ENCODE data around the gene SYT8.

The SYT8 gene

GRCh38 chr11:1832211-1832919, 2.4 kb upstream of the SYT8 start:
- no peak for DNase-seq (ENCODE audit: low read depth)

- DNase-seq (ENCODE audit: low read depth): no peak
Observed at GRCh38 chr11:1832920-1833295, 1.9 kb upstream of the SYT8 start.

- DNase-seq (ENCODE audit: low read depth): no peak
Observed at GRCh38 chr11:1834062-1834610, 654 bp upstream of the SYT8 start.

- DNase-seq (ENCODE audit: low read depth): no peak
Observed at GRCh38 chr11:1835671-1836010, 851 bp downstream of the SYT8 start.

- no peak for DNase-seq (ENCODE audit: low read depth)
Observed at GRCh38 chr11:1836011-1836945, 1.5 kb downstream of the SYT8 start.

- DNase-seq (ENCODE audit: low read depth): peak; percentile 52
Observed at GRCh38 chr11:1837171-1838076, 2.6 kb downstream of the SYT8 start.

GRCh38 chr11:1838077-1838425, 3.3 kb downstream of the SYT8 start:
- no peak for DNase-seq (ENCODE audit: low read depth)

- DNase-seq (ENCODE audit: low read depth): no peak
Observed at GRCh38 chr11:1838426-1839144, 3.8 kb downstream of the SYT8 start, which contains the start of gene TNNI2. Gene TNNI2 (plus strand): TSS chr11:1838981. CDS start chr11:1839697, 716 bp downstream.

- DNase-seq (ENCODE audit: low read depth): no peak
Observed at GRCh38 chr11:1839204-1839923, 4.6 kb downstream of the SYT8 start.

GRCh38 chr11:1839924-1840779, 5.4 kb downstream of the SYT8 start:
- no peak for DNase-seq (ENCODE audit: low read depth)

GRCh38 chr11:1840780-1841480, 6.1 kb downstream of the SYT8 start:
- DNase-seq (ENCODE audit: low read depth): no peak

GRCh38 chr11:1841511-1842148, 6.8 kb downstream of the SYT8 start:
- no peak for DNase-seq (ENCODE audit: low read depth)

GRCh38 chr11:1842149-1843097, 7.6 kb downstream of the SYT8 start:
- no peak for DNase-seq (ENCODE audit: low read depth)

- no peak for DNase-seq (ENCODE audit: low read depth)
Observed at GRCh38 chr11:1843098-1843473, 8.3 kb downstream of the SYT8 start.

GRCh38 chr11:1843796-1844195, 9.0 kb downstream of the SYT8 start:
- no peak for DNase-seq (ENCODE audit: low read depth)

GRCh38 chr11:1844221-1845094, 9.7 kb downstream of the SYT8 start:
- DNase-seq (ENCODE audit: low read depth): peak; percentile 33

- DNase-seq (ENCODE audit: low read depth): no peak
Observed at GRCh38 chr11:1845095-1845429, 10.3 kb downstream of the SYT8 start.

Measured in amniotic epithelial cell (primary cell).